ENCODE measurements around the gene IGSF21. TPM values are rescaled to one million over a fixed set of nuclear protein-coding genes. Genes with fewer than 3 reads are reported as not detected.

IGSF21 gene
- total and polyA plus RNA-seq, 2 of the 8 experiments (the other 6 are each of a cell fraction or from before 2014, with no cell fraction given), result 22.5 to 28.5 TPM

DNA sequence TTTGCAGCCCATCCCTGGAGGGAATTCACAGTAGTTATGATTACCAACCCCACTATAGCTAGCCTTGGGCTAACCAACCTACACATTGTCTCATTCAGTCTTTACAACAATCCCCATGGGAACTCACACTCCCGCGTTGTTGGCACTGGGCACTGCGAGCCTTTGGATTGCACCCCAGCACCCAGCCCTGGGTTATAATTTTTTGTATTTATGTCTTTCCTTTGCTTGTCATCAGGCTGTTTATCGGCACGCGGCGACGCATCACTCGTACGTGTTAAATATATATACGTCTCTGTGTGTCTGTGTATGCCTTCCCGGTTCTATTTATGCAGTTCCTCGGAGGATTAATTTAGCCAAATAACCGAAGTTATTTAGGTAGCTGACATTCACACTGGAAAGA, 47.2 kb upstream of the IGSF21 start (continued):
- TF ChIP-seq, protein P1, sequence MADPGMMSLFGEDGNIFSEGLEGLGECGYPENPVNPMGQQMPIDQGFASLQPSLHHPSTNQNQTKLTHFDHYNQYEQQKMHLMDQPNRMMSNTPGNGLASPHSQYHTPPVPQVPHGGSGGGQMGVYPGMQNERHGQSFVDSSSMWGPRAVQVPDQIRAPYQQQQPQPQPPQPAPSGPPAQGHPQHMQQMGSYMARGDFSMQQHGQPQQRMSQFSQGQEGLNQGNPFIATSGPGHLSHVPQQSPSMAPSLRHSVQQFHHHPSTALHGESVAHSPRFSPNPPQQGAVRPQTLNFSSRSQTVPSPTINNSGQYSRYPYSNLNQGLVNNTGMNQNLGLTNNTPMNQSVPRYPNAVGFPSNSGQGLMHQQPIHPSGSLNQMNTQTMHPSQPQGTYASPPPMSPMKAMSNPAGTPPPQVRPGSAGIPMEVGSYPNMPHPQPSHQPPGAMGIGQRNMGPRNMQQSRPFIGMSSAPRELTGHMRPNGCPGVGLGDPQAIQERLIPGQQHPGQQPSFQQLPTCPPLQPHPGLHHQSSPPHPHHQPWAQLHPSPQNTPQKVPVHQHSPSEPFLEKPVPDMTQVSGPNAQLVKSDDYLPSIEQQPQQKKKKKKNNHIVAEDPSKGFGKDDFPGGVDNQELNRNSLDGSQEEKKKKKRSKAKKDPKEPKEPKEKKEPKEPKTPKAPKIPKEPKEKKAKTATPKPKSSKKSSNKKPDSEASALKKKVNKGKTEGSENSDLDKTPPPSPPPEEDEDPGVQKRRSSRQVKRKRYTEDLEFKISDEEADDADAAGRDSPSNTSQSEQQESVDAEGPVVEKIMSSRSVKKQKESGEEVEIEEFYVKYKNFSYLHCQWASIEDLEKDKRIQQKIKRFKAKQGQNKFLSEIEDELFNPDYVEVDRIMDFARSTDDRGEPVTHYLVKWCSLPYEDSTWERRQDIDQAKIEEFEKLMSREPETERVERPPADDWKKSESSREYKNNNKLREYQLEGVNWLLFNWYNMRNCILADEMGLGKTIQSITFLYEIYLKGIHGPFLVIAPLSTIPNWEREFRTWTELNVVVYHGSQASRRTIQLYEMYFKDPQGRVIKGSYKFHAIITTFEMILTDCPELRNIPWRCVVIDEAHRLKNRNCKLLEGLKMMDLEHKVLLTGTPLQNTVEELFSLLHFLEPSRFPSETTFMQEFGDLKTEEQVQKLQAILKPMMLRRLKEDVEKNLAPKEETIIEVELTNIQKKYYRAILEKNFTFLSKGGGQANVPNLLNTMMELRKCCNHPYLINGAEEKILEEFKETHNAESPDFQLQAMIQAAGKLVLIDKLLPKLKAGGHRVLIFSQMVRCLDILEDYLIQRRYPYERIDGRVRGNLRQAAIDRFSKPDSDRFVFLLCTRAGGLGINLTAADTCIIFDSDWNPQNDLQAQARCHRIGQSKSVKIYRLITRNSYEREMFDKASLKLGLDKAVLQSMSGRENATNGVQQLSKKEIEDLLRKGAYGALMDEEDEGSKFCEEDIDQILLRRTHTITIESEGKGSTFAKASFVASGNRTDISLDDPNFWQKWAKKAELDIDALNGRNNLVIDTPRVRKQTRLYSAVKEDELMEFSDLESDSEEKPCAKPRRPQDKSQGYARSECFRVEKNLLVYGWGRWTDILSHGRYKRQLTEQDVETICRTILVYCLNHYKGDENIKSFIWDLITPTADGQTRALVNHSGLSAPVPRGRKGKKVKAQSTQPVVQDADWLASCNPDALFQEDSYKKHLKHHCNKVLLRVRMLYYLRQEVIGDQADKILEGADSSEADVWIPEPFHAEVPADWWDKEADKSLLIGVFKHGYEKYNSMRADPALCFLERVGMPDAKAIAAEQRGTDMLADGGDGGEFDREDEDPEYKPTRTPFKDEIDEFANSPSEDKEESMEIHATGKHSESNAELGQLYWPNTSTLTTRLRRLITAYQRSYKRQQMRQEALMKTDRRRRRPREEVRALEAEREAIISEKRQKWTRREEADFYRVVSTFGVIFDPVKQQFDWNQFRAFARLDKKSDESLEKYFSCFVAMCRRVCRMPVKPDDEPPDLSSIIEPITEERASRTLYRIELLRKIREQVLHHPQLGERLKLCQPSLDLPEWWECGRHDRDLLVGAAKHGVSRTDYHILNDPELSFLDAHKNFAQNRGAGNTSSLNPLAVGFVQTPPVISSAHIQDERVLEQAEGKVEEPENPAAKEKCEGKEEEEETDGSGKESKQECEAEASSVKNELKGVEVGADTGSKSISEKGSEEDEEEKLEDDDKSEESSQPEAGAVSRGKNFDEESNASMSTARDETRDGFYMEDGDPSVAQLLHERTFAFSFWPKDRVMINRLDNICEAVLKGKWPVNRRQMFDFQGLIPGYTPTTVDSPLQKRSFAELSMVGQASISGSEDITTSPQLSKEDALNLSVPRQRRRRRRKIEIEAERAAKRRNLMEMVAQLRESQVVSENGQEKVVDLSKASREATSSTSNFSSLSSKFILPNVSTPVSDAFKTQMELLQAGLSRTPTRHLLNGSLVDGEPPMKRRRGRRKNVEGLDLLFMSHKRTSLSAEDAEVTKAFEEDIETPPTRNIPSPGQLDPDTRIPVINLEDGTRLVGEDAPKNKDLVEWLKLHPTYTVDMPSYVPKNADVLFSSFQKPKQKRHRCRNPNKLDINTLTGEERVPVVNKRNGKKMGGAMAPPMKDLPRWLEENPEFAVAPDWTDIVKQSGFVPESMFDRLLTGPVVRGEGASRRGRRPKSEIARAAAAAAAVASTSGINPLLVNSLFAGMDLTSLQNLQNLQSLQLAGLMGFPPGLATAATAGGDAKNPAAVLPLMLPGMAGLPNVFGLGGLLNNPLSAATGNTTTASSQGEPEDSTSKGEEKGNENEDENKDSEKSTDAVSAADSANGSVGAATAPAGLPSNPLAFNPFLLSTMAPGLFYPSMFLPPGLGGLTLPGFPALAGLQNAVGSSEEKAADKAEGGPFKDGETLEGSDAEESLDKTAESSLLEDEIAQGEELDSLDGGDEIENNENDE (IDR thresholded peaks at IDR 0.05; ENCODE audit: insufficient replicate concordance, low read length), result no peak
- TF ChIP-seq NANOG (IDR thresholded peaks at IDR 0.05; ENCODE audit: insufficient read depth, low read depth, low read length, poor library complexity, severe bottlenecking) (no peak), CHD2 (IDR thresholded peaks at IDR 0.05; ENCODE audit: low read length) (no peak), MAFK (IDR thresholded peaks at IDR 0.05; ENCODE audit: low read depth, low read length) (no peak), BRCA1 (IDR thresholded peaks at IDR 0.05; ENCODE audit: low read depth, low read length) (no peak)
